ENCODE measurements around the gene SLC5A2. TPM values are rescaled to one million over a fixed set of nuclear protein-coding genes. Genes with fewer than 3 reads are reported as not detected.
"Not testable (repeated sequence)": the region's sequence is repeated elsewhere in the genome, so short reads cannot be mapped to it uniquely, and the experiment has no call there.

Gene SLC5A2
- total RNA-seq, 3 donors from 2014 or later = not detected

GRCh38 chr16:31489616-31490584 is 7.0 kb downstream of the SLC5A2 start:
- no peak for DNase-seq
- peak overlapping the region; percentile 4 for H3K4me3 Mint-ChIP-seq
- H3K9me3 Mint-ChIP-seq = no peaks in the 10 kb centered on the region

GRCh38 chr16:31491778-31492418 is 9.0 kb downstream of the SLC5A2 start:
- DNase-seq (no peak), ATAC-seq (no peak)
- H3K9me3 Mint-ChIP-seq = no peaks in the 10 kb centered on the region
- H3K27me3 Mint-ChIP-seq (ENCODE audit: low read depth) = no peaks in the 10 kb centered on the region
- H3K4me3 Mint-ChIP-seq = no peak overlapping the region
- H3K36me3 Mint-ChIP-seq (ENCODE audit: insufficient read depth) = peaks cover 11% of the 10 kb centered on the region
- peaks cover 5% of the 10 kb centered on the region for H3K4me1 Mint-ChIP-seq (ENCODE audit: low read depth)

More at GRCh38 chr16:31489616-31490584, 7.0 kb downstream of the SLC5A2 start:
- no peak for ATAC-seq
- Mint-ChIP-seq H3K36me3 (ENCODE audit: insufficient read depth) (peaks cover 10% of the 10 kb centered on the region), H3K4me1 (ENCODE audit: low read depth) (peaks cover 13% of the 10 kb centered on the region), H3K27me3 (ENCODE audit: low read depth) (no peaks in the 10 kb centered on the region)

GRCh38 chr16:31493506-31494125 is 10.7 kb downstream of the SLC5A2 start:
- no peak for ATAC-seq
- H3K4me1 Mint-ChIP-seq (ENCODE audit: low read depth) = peaks cover 2% of the 10 kb centered on the region
- H3K27me3 Mint-ChIP-seq (ENCODE audit: low read depth) = no peaks in the 10 kb centered on the region
- no peak overlapping the region for H3K4me3 Mint-ChIP-seq
- DNase-seq = no peak
- no peaks in the 10 kb centered on the region for H3K9me3 Mint-ChIP-seq
- H3K36me3 Mint-ChIP-seq (ENCODE audit: insufficient read depth) = peaks cover 17% of the 10 kb centered on the region

GRCh38 chr16:31496670-31497069 is 13.7 kb downstream of the SLC5A2 start:
- H3K9me3 Mint-ChIP-seq = no peaks in the 10 kb centered on the region
- no peaks in the 10 kb centered on the region for H3K27me3 Mint-ChIP-seq (ENCODE audit: low read depth)
- peaks cover 2% of the 10 kb centered on the region for H3K4me1 Mint-ChIP-seq (ENCODE audit: low read depth)
- H3K36me3 Mint-ChIP-seq (ENCODE audit: insufficient read depth) = peaks cover 19% of the 10 kb centered on the region
- ATAC-seq = no peak
- no peak overlapping the region for H3K4me3 Mint-ChIP-seq
- no peak for DNase-seq

- Mint-ChIP-seq H3K27me3 (ENCODE audit: low read depth) (no peaks in the 10 kb centered on the region), H3K36me3 (ENCODE audit: insufficient read depth) (peaks cover 15% of the 10 kb centered on the region), H3K4me3 (no peak overlapping the region), H3K9me3 (no peaks in the 10 kb centered on the region), H3K4me1 (ENCODE audit: low read depth) (peaks cover 2% of the 10 kb centered on the region)
- DNase-seq (no peak), ATAC-seq (no peak)
Measured at GRCh38 chr16:31498493-31498892, 15.6 kb downstream of the SLC5A2 start.

GRCh38 chr16:31499928-31500327 is 17.0 kb downstream of the SLC5A2 start:
- Mint-ChIP-seq H3K27me3 (ENCODE audit: low read depth) (no peaks in the 10 kb centered on the region), H3K9me3 (no peaks in the 10 kb centered on the region), H3K36me3 (ENCODE audit: insufficient read depth) (peaks cover 16% of the 10 kb centered on the region), H3K4me3 (no peak overlapping the region), H3K4me1 (ENCODE audit: low read depth) (peaks cover 6% of the 10 kb centered on the region)
- ATAC-seq (no peak), DNase-seq (no peak)

GRCh38 chr16:31501226-31501965 is 18.5 kb downstream of the SLC5A2 start:
- Mint-ChIP-seq H3K36me3 (ENCODE audit: insufficient read depth) (peaks cover 21% of the 10 kb centered on the region), H3K27me3 (ENCODE audit: low read depth) (no peaks in the 10 kb centered on the region), H3K4me3 (no peak overlapping the region), H3K4me1 (ENCODE audit: low read depth) (peaks cover 19% of the 10 kb centered on the region), H3K9me3 (no peaks in the 10 kb centered on the region)
- no peak for ATAC-seq
- no peak for DNase-seq

GRCh38 chr16:31501966-31502348 is 19.0 kb downstream of the SLC5A2 start:
- H3K36me3 Mint-ChIP-seq (ENCODE audit: insufficient read depth) = peaks cover 19% of the 10 kb centered on the region
- no peak for DNase-seq
- H3K4me1 Mint-ChIP-seq (ENCODE audit: low read depth) = peaks cover 24% of the 10 kb centered on the region
- H3K4me3 Mint-ChIP-seq = no peak overlapping the region
- ATAC-seq = no peak
- no peaks in the 10 kb centered on the region for H3K27me3 Mint-ChIP-seq (ENCODE audit: low read depth)
- H3K9me3 Mint-ChIP-seq = no peaks in the 10 kb centered on the region

GRCh38 chr16:31502981-31503380 is 20.1 kb downstream of the SLC5A2 start:
- Mint-ChIP-seq H3K4me3 (no peak overlapping the region), H3K9me3 (no peaks in the 10 kb centered on the region), H3K36me3 (ENCODE audit: insufficient read depth) (peaks cover 15% of the 10 kb centered on the region), H3K4me1 (ENCODE audit: low read depth) (peaks cover 29% of the 10 kb centered on the region), H3K27me3 (ENCODE audit: low read depth) (no peaks in the 10 kb centered on the region)
- ATAC-seq (no peak), DNase-seq (no peak)

GRCh38 chr16:31503555-31503954 is 20.6 kb downstream of the SLC5A2 start:
- not testable (repeated sequence) for DNase-seq; H3K27me3 Mint-ChIP-seq (ENCODE audit: low read depth); H3K9me3 Mint-ChIP-seq; H3K4me3 Mint-ChIP-seq; ATAC-seq
- H3K36me3 Mint-ChIP-seq (ENCODE audit: insufficient read depth) = peaks cover 14% of the 10 kb centered on the region
- H3K4me1 Mint-ChIP-seq (ENCODE audit: low read depth) = peaks cover 32% of the 10 kb centered on the region

- peaks cover 38% of the 10 kb centered on the region for H3K4me1 Mint-ChIP-seq (ENCODE audit: low read depth)
- H3K4me3 Mint-ChIP-seq = no peak overlapping the region
Measured at GRCh38 chr16:31504159-31504558, 21.2 kb downstream of the SLC5A2 start.

GRCh38 chr16:31505483-31505882 is 22.6 kb downstream of the SLC5A2 start:
- no peaks in the 10 kb centered on the region for H3K9me3 Mint-ChIP-seq
- H3K4me3 Mint-ChIP-seq = no peak overlapping the region
- ATAC-seq (peak; percentile 44 to 55), DNase-seq (no peak)
- H3K36me3 Mint-ChIP-seq (ENCODE audit: insufficient read depth) = peaks cover 8% of the 10 kb centered on the region
- no peaks in the 10 kb centered on the region for H3K27me3 Mint-ChIP-seq (ENCODE audit: low read depth)
- H3K4me1 Mint-ChIP-seq (ENCODE audit: low read depth) = peaks cover 46% of the 10 kb centered on the region

More at GRCh38 chr16:31504159-31504558, 21.2 kb downstream of the SLC5A2 start:
- no peak for DNase-seq
- no peak for ATAC-seq
- Mint-ChIP-seq H3K36me3 (ENCODE audit: insufficient read depth) (peaks cover 9% of the 10 kb centered on the region), H3K9me3 (no peaks in the 10 kb centered on the region), H3K27me3 (ENCODE audit: low read depth) (no peaks in the 10 kb centered on the region)

GRCh38 chr16:31507617-31507928 is 24.6 kb downstream of the SLC5A2 start:
- DNase-seq (no peak), ATAC-seq (peak; percentile 5 to 6)
- no peaks in the 10 kb centered on the region for H3K27me3 Mint-ChIP-seq (ENCODE audit: low read depth)
- H3K36me3 Mint-ChIP-seq (ENCODE audit: insufficient read depth) = peaks cover 7% of the 10 kb centered on the region
- H3K9me3 Mint-ChIP-seq = no peaks in the 10 kb centered on the region
- H3K4me1 Mint-ChIP-seq (ENCODE audit: low read depth) = peaks cover 45% of the 10 kb centered on the region
- peak overlapping the region; percentile 95 for H3K4me3 Mint-ChIP-seq

Measured in activated T-cell treated with anti-CD3 and anti-CD28 coated beads, Interleukin-2, amount 50 U/mL, for 4 hours (primary cell).